GM23338 (cell line): ENCODE results near the gene IGF2R. TPM values are rescaled to one million over a fixed set of nuclear protein-coding genes. Genes with fewer than 3 reads are reported as not detected.

Experiments
- ATAC-seq: fragments of 200-7000 bp; cut with Tn5 transposase; 3 replicates; pipeline ENCODE4 v1.9.1; 2020
- DNase-seq: peaks from one replicate; pipeline ENCODE4 v3.0.0-alpha.2; 2015; ENCODE audit warnings: low spot score
- H2AFZ ChIP-seq: fragments of 200-600 bp; sonication (generic); 2 replicates; pipeline ENCODE4 v1.8.0; 2016; ENCODE audit warnings: antibody characterized with exemption, mild to moderate bottlenecking, moderate library complexity
- H3F3A ChIP-seq: fragments of 200-600 bp; sonication (generic); replicated peaks from 2 replicates; pipeline ENCODE4 v1.8.0; 2017; ENCODE audit warnings: antibody characterized with exemption, mixed run types, low read depth
- H3K27ac ChIP-seq: fragments of 200-600 bp; sonication (generic); 2 replicates; pipeline ENCODE4 v1.6.1; 2016; ENCODE audit warnings: low read depth
- H3K27me3 ChIP-seq: fragments of 200-600 bp; sonication (generic); 2 replicates; pipeline ENCODE4 v1.8.0; 2016; ENCODE audit warnings: mild to moderate bottlenecking, mixed run types, moderate library complexity; ENCODE audit not compliant: insufficient read depth
- H3K36me3 ChIP-seq: fragments of 200-600 bp; sonication (generic); 2 replicates; pipeline ENCODE4 v1.8.0; 2016; ENCODE audit warnings: mild to moderate bottlenecking; ENCODE audit not compliant: insufficient read depth
- H3K4me1 ChIP-seq: fragments of 200-600 bp; sonication (generic); 2 replicates; pipeline ENCODE4 v1.8.0; 2016; ENCODE audit warnings: mild to moderate bottlenecking, moderate library complexity; ENCODE audit not compliant: insufficient read depth
- H3K4me2 ChIP-seq: fragments of 200-600 bp; sonication (generic); 2 replicates; pipeline ENCODE4 v1.7.1; 2017; ENCODE audit warnings: mixed run types
- H3K4me3 ChIP-seq: fragments of 200-600 bp; sonication (generic); 2 replicates; pipeline ENCODE4 v1.6.1; 2016; ENCODE audit warnings: mixed run types
- H3K79me2 ChIP-seq: fragments of 200-600 bp; sonication (generic); replicated peaks from 2 replicates; pipeline ENCODE4 v1.8.0; 2017; ENCODE audit warnings: mild to moderate bottlenecking; ENCODE audit not compliant: insufficient read depth
- H3K9me2 ChIP-seq: fragments of 200-600 bp; sonication (generic); 2 replicates; pipeline ENCODE4 v1.8.0; 2017; ENCODE audit not compliant: insufficient read depth
- H4K20me1 ChIP-seq: fragments of 200-600 bp; sonication (generic); replicated peaks from 2 replicates; pipeline ENCODE4 v1.8.0; 2017; ENCODE audit warnings: mild to moderate bottlenecking; ENCODE audit not compliant: insufficient read depth
- H3K27ac Mint-ChIP-seq: 2 replicates; pipeline ENCODE4 v1.8.0; 2020; ENCODE audit warnings: inconsistent platforms, mild to moderate bottlenecking, moderate library complexity, mixed read lengths
- H3K27me3 Mint-ChIP-seq: 3 replicates; pipeline ENCODE4 v1.8.0; 2022; ENCODE audit warnings: low read depth, mild to moderate bottlenecking, moderate library complexity, mixed read lengths, inconsistent platforms; ENCODE audit not compliant: insufficient read depth, poor library complexity
- H3K36me3 Mint-ChIP-seq: 3 replicates; pipeline ENCODE4 v1.8.0; 2021; ENCODE audit warnings: low read depth, mild to moderate bottlenecking, inconsistent platforms, moderate library complexity, mixed read lengths
- H3K4me1 Mint-ChIP-seq: 3 replicates; pipeline ENCODE4 v1.8.0; 2020; ENCODE audit warnings: mild to moderate bottlenecking, inconsistent platforms, mixed read lengths
- H3K4me3 Mint-ChIP-seq: 3 replicates; pipeline ENCODE4 v1.8.0; 2021; ENCODE audit warnings: moderate library complexity, mild to moderate bottlenecking, inconsistent platforms, mixed read lengths
- H3K9me3 Mint-ChIP-seq: 3 replicates; pipeline ENCODE4 v1.8.0; 2020; ENCODE audit warnings: moderate library complexity, mild to moderate bottlenecking, inconsistent platforms, mixed read lengths
- CREB1 ChIP-seq: fragments of 250-450 bp; sonication (Bioruptor Pico); IDR thresholded peaks from 2 replicates; pipeline ENCODE4 v1.5.0; 2020; ENCODE audit warnings: low read depth, mild to moderate bottlenecking, moderate library complexity
- CTCF ChIP-seq, 2 experiments: fragments of 200-600 bp in 1 of 2; sonication (generic) in 1 of 2; conservative IDR thresholded peaks; 2 replicates each; pipeline versions ENCODE4 v1.5.1 to v1.6.1; 2016 to 2017; ENCODE audit warnings: antibody characterized with exemption in 2 of 2, low read depth in 2 of 2, mild to moderate bottlenecking in 2 of 2, moderate library complexity in 1 of 2
- ETS1 ChIP-seq: IDR thresholded peaks from 2 replicates; pipeline ENCODE4 v1.6.1; 2016; ENCODE audit warnings: antibody characterized with exemption
- EZH2 ChIP-seq: fragments of 200-600 bp; sonication (generic); IDR thresholded peaks from one replicate; pipeline ENCODE4 v1.8.0; 2017; ENCODE audit warnings: antibody characterized with exemption, mild to moderate bottlenecking, low read depth; ENCODE audit not compliant: unreplicated experiment
- EZH2phosphoT487 ChIP-seq: fragments of 200-600 bp; sonication (generic); IDR thresholded peaks from one replicate; pipeline ENCODE4 v1.8.1; 2018; ENCODE audit warnings: antibody characterized with exemption; ENCODE audit not compliant: unreplicated experiment
- JUNB ChIP-seq: IDR thresholded peaks from one replicate; pipeline ENCODE4 v1.6.1; 2016; ENCODE audit warnings: antibody characterized with exemption; ENCODE audit not compliant: unreplicated experiment
- POLR2AphosphoS5 ChIP-seq: IDR thresholded peaks from 2 replicates; pipeline ENCODE4 v1.6.1; 2016; ENCODE audit warnings: antibody characterized with exemption, low read depth
- REST ChIP-seq: IDR thresholded peaks from one replicate; pipeline ENCODE4 v1.6.1; 2018; ENCODE audit warnings: antibody characterized with exemption; ENCODE audit not compliant: unreplicated experiment
- STAT1 ChIP-seq: IDR thresholded peaks from one replicate; pipeline ENCODE4 v1.6.1; 2016; ENCODE audit warnings: antibody characterized with exemption; ENCODE audit not compliant: unreplicated experiment
- polyA plus RNA-seq: library from polyadenylated mRNA; unstranded; fragments of >200 nt; fragmentation: Nextera tagmentation; extraction: Ambion mirVana; gene quantifications from 2 replicates; pipeline ENCODE4 v1.2.1, GENCODE V29; 2016
- total RNA-seq: library from RNA; depleted of rRNA; stranded (reverse); fragments of >200 nt; shearing (Covaris generic); gene quantifications from 2 replicates; pipeline ENCODE4 v1.2.3, GENCODE V29; 2014

Gene IGF2R
- total and polyA plus RNA-seq, 2 experiments from 2014 or later, result 12.5 to 76.4 TPM

GRCh38 chr6:160102956-160103824 is 134.3 kb downstream of the IGF2R start (continued):
- no peak for TF ChIP-seq REST

- Mint-ChIP-seq H3K27ac (no peak overlapping the region), H3K36me3 (peaks cover 46% of the 10 kb centered on the region), H3K9me3 (no peaks in the 10 kb centered on the region), H3K27me3 (peaks cover 1% of the 10 kb centered on the region), H3K4me3 (no peak overlapping the region), H3K4me1 (peaks cover 5% of the 10 kb centered on the region)
- peaks cover 3% of the 10 kb centered on the region; the same call in 1 of the 2 replicates for H4K20me1 ChIP-seq
- no peaks in the 10 kb centered on the region for H3K27me3 ChIP-seq
- H3K4me1 ChIP-seq, result no peaks in the 10 kb centered on the region
- H3K9me2 ChIP-seq, result no peaks in the 10 kb centered on the region
- no peak overlapping the region for H3K27ac ChIP-seq
- H2AFZ ChIP-seq, result no peak overlapping the region
- ATAC-seq (no peak), DNase-seq (no peak)
- H3K36me3 ChIP-seq, result peaks cover 4% of the 10 kb centered on the region
- H3K4me2 ChIP-seq, result no peak overlapping the region
- H3K79me2 ChIP-seq, result no peaks in the 10 kb centered on the region
- no peaks in the 10 kb centered on the region for H3F3A ChIP-seq
- H3K4me3 ChIP-seq, result no peak overlapping the region
- TF ChIP-seq POLR2AphosphoS5, result no peak
- TF ChIP-seq EZH2, result no peak
- no peak for TF ChIP-seq EZH2phosphoT487
- TF ChIP-seq CREB1, result no peak
- TF ChIP-seq CTCF (conservative IDR thresholded peaks at IDR 0.05; ENCODE audit: low read depth in 2 of 2), result no peak
- no peak for TF ChIP-seq REST
- TF ChIP-seq STAT1, result no peak
- TF ChIP-seq ETS1, result no peak
- TF ChIP-seq JUNB, result no peak
These were observed 134.9 kb downstream of the IGF2R start for GRCh38 chr6:160103825-160104100.
